ENCODE measurements around the gene UNC79. TPM values are rescaled to one million over a fixed set of nuclear protein-coding genes. Genes with fewer than 3 reads are reported as not detected.
"Not testable (repeated sequence)": the region's sequence is repeated elsewhere in the genome, so short reads cannot be mapped to it uniquely, and the experiment has no call there.

UNC79 gene
- total and polyA plus RNA-seq, 7 experiments from 2014 or later, result 0.05 to 0.15 (median 0.08) TPM; not detected in 3

DNA sequence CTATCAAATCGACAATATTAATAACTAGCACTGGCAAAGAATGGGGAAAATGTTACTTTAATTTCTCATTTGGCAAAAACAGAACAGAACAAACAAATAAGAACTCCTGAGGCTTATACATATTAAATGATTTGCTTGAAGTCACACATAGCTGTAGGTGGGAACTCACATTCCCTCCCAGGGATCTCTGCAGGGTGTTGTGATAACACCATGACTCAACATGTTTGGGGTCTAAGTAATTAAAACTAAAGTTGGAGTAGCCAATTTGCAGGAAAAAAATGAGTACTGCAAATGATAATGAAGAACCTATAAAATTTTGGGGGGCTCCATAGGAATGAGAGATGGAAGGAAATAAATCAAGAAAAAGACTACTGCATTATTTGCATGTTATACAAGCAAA lies 27.5 kb downstream of the UNC79 start:
- intact Hi-C loops (cut with micrococcal nuclease), result no loop called here
- no peaks in the 10 kb centered on the region for H3K4me1 ChIP-seq (ENCODE audit: control insufficient read depth in 2 of 2, insufficient read depth in 2 of 2, low read length in 2 of 2)
- H3K36me3 ChIP-seq (ENCODE audit: control insufficient read depth in 2 of 3, insufficient read depth in 3 of 3, low read length in 3 of 3), result no peaks in the 10 kb centered on the region
- H3K9me3 ChIP-seq (ENCODE audit: control insufficient read depth in 2 of 3, low read length in 3 of 3), result no peaks in the 10 kb centered on the region
- Mint-ChIP-seq H3K4me1 (no peaks in the 10 kb centered on the region), H3K27me3 (peaks cover 7 to 48% (median 40%) of the 10 kb centered on the region in 5 donors), H3K36me3 (no peaks in the 10 kb centered on the region), H3K9me3 (peaks cover 0 to 13% (median 2%) of the 10 kb centered on the region in 11 donors), H3K4me3 (no peak overlapping the region), H3K27ac (no peak overlapping the region)
- DNase-seq (no peak), ATAC-seq (no peak)
- no peaks in the 10 kb centered on the region for H3K27me3 ChIP-seq (ENCODE audit: control insufficient read depth in 2 of 2, insufficient read depth in 2 of 2, low read length in 2 of 2)
- ChIA-PET CTCF (no interaction called here), POLR2A (no interaction called here)
- no peak overlapping the region for H3K4me3 ChIP-seq (ENCODE audit: low read length)
- H3K27ac ChIP-seq (ENCODE audit: low read depth, low read length), result no peak overlapping the region

DNA sequence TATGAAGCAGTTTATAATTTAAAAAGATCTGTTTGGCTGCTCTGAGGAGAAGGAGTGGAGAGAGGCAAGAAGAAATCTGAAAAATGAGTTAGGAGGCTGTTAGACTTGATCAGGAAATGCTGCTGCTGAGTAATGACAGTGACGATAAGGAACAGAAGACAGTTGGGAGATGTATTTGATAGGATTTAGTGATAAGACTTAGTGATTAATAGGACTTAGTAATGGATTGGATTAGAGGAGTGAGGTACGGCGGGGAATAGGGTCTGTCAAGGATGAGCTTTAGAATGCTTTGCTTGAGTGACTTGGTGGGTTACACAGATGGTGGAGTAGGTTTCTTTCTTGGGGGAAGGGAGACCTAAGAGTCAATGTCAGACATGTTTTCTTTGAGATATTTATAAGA lies 31.7 kb downstream of the UNC79 start:
- H3K27ac ChIP-seq (ENCODE audit: low read depth, low read length), result no peak overlapping the region
- POLR2A ChIA-PET, result no interaction called here
- H3K4me1 ChIP-seq (ENCODE audit: control insufficient read depth in 2 of 2, insufficient read depth in 2 of 2, low read length in 2 of 2), result no peaks in the 10 kb centered on the region
- no peak overlapping the region for H3K4me3 Mint-ChIP-seq
- ATAC-seq (no peak), DNase-seq (no peak)
- CTCF ChIA-PET, result no interaction called here
- H3K9me3 ChIP-seq (ENCODE audit: control insufficient read depth in 2 of 3, low read length in 3 of 3), result no peaks in the 10 kb centered on the region
- H3K4me3 ChIP-seq (ENCODE audit: low read length), result no peak overlapping the region
- peaks cover 0 to 1% (median 0%) of the 10 kb centered on the region in 11 donors for H3K9me3 Mint-ChIP-seq
- no peaks in the 10 kb centered on the region for H3K36me3 ChIP-seq (ENCODE audit: control insufficient read depth in 2 of 3, insufficient read depth in 3 of 3, low read length in 3 of 3)
- H3K36me3 Mint-ChIP-seq, result no peaks in the 10 kb centered on the region
- H3K27me3 Mint-ChIP-seq, result peaks cover 0 to 27% (median 21%) of the 10 kb centered on the region in 5 donors
- intact Hi-C loops (cut with micrococcal nuclease), result no loop called here
- H3K27me3 ChIP-seq (ENCODE audit: control insufficient read depth in 2 of 2, insufficient read depth in 2 of 2, low read length in 2 of 2), result no peaks in the 10 kb centered on the region
- H3K27ac Mint-ChIP-seq, result no peak overlapping the region
- no peaks in the 10 kb centered on the region for H3K4me1 Mint-ChIP-seq

DNA sequence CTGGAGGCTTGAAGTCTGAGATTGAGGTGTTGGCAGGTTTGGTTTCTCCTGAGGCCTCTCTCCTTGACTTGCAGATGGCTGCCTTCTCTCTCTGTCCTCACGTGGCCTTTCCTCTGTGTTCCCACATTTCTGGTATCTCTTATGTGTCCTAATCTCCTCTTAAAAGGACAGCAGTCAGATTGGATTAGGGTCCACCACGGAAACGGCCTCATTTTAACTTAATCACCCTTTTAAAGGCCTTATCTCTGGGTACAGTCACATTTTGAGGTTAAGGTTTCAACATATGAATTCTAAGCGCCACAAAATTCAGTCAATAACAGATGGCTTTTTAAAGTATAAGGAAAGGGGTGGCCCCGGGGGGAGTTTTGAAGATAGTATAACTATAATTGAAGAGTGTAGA lies 33.5 kb downstream of the UNC79 start:
- POLR2A ChIA-PET, result no interaction called here
- ATAC-seq, result no peak
- Mint-ChIP-seq H3K9me3 (no peaks in the 10 kb centered on the region), H3K4me1 (no peaks in the 10 kb centered on the region), H3K27ac (no peak overlapping the region), H3K36me3 (no peaks in the 10 kb centered on the region), H3K4me3 (no peak overlapping the region), H3K27me3 (peaks cover 0 to 21% (median 20%) of the 10 kb centered on the region in 5 donors)
- H3K4me3 ChIP-seq (ENCODE audit: low read length), result no peak overlapping the region
- no peaks in the 10 kb centered on the region for H3K36me3 ChIP-seq (ENCODE audit: control insufficient read depth in 2 of 3, insufficient read depth in 3 of 3, low read length in 3 of 3)
- no peaks in the 10 kb centered on the region for H3K27me3 ChIP-seq (ENCODE audit: control insufficient read depth in 2 of 2, insufficient read depth in 2 of 2, low read length in 2 of 2)
- no peak for DNase-seq
- no peaks in the 10 kb centered on the region for H3K4me1 ChIP-seq (ENCODE audit: control insufficient read depth in 2 of 2, insufficient read depth in 2 of 2, low read length in 2 of 2)
- no peaks in the 10 kb centered on the region for H3K9me3 ChIP-seq (ENCODE audit: control insufficient read depth in 2 of 3, low read length in 3 of 3)
- no peak overlapping the region for H3K27ac ChIP-seq (ENCODE audit: low read depth, low read length)
- intact Hi-C loops (cut with micrococcal nuclease), result no loop called here
- CTCF ChIA-PET, result no interaction called here

- H3K9me3 Mint-ChIP-seq, result no peaks in the 10 kb centered on the region
- ATAC-seq (no peak), DNase-seq (no peak)
- intact Hi-C loops (cut with micrococcal nuclease), result no loop called here
- H3K9me3 ChIP-seq (ENCODE audit: control insufficient read depth in 2 of 3, low read length in 3 of 3), result no peaks in the 10 kb centered on the region
- H3K4me3 ChIP-seq (ENCODE audit: low read length), result no peak overlapping the region
- H3K4me1 ChIP-seq (ENCODE audit: control insufficient read depth in 2 of 2, insufficient read depth in 2 of 2, low read length in 2 of 2), result no peaks in the 10 kb centered on the region
- H3K27ac ChIP-seq (ENCODE audit: low read depth, low read length), result no peak overlapping the region
- no peak overlapping the region for H3K4me3 Mint-ChIP-seq
- H3K36me3 ChIP-seq (ENCODE audit: control insufficient read depth in 2 of 3, insufficient read depth in 3 of 3, low read length in 3 of 3), result no peaks in the 10 kb centered on the region
- H3K27me3 ChIP-seq (ENCODE audit: control insufficient read depth in 2 of 2, insufficient read depth in 2 of 2, low read length in 2 of 2), result no peaks in the 10 kb centered on the region
- H3K27ac Mint-ChIP-seq, result no peak overlapping the region
- H3K27me3 Mint-ChIP-seq, result peaks cover 15 to 58% (median 42%) of the 10 kb centered on the region in 5 donors
- H3K4me1 Mint-ChIP-seq, result no peaks in the 10 kb centered on the region
- ChIA-PET CTCF (no interaction called here), POLR2A (no interaction called here)
- H3K36me3 Mint-ChIP-seq, result no peaks in the 10 kb centered on the region
Measured at GRCh38 chr14:93475471-93475870, 44.7 kb downstream of the UNC79 start.

- no peaks in the 10 kb centered on the region for H3K4me1 ChIP-seq (ENCODE audit: control insufficient read depth in 2 of 2, insufficient read depth in 2 of 2, low read length in 2 of 2)
- POLR2A ChIA-PET, result no interaction called here
- H3K9me3 ChIP-seq (ENCODE audit: control insufficient read depth in 2 of 3, low read length in 3 of 3), result no peaks in the 10 kb centered on the region
- Mint-ChIP-seq H3K4me3 (no peak overlapping the region), H3K27ac (no peak overlapping the region), H3K9me3 (no peaks in the 10 kb centered on the region), H3K27me3 (peaks cover 11 to 55% (median 35%) of the 10 kb centered on the region in 5 donors), H3K36me3 (no peaks in the 10 kb centered on the region), H3K4me1 (no peaks in the 10 kb centered on the region)
- no peaks in the 10 kb centered on the region for H3K27me3 ChIP-seq (ENCODE audit: control insufficient read depth in 2 of 2, insufficient read depth in 2 of 2, low read length in 2 of 2)
- H3K27ac ChIP-seq (ENCODE audit: low read depth, low read length), result no peak overlapping the region
- intact Hi-C loops (cut with micrococcal nuclease), result no loop called here
- no peak overlapping the region for H3K4me3 ChIP-seq (ENCODE audit: low read length)
- ATAC-seq, result no peak
- no peak for DNase-seq
- CTCF ChIA-PET, result no interaction called here
- no peaks in the 10 kb centered on the region for H3K36me3 ChIP-seq (ENCODE audit: control insufficient read depth in 2 of 3, insufficient read depth in 3 of 3, low read length in 3 of 3)
Measured at GRCh38 chr14:93476305-93476704, 45.6 kb downstream of the UNC79 start.

GRCh38 chr14:93479074-93479473 lies 48.3 kb downstream of the UNC79 start:
- H3K36me3 Mint-ChIP-seq; H3K9me3 ChIP-seq (ENCODE audit: control insufficient read depth in 2 of 3, low read length in 3 of 3); DNase-seq; H3K4me3 ChIP-seq (ENCODE audit: low read length); H3K4me1 ChIP-seq (ENCODE audit: control insufficient read depth in 2 of 2, insufficient read depth in 2 of 2, low read length in 2 of 2); H3K27ac ChIP-seq (ENCODE audit: low read depth, low read length); H3K9me3 Mint-ChIP-seq; intact Hi-C loops (cut with micrococcal nuclease); ATAC-seq; POLR2A ChIA-PET; H3K36me3 ChIP-seq (ENCODE audit: control insufficient read depth in 2 of 3, insufficient read depth in 3 of 3, low read length in 3 of 3); H3K4me3 Mint-ChIP-seq; H3K4me1 Mint-ChIP-seq; H3K27ac Mint-ChIP-seq; H3K27me3 ChIP-seq (ENCODE audit: control insufficient read depth in 2 of 2, insufficient read depth in 2 of 2, low read length in 2 of 2); CTCF ChIA-PET: not testable (repeated sequence)
- H3K27me3 Mint-ChIP-seq, result peaks cover 2 to 55% (median 26%) of the 10 kb centered on the region in 5 donors

GRCh38 chr14:93480867-93481266 lies 50.1 kb downstream of the UNC79 start:
- ChIA-PET POLR2A (no interaction called here), CTCF (no interaction called here)
- H3K27me3 ChIP-seq (ENCODE audit: control insufficient read depth in 2 of 2, insufficient read depth in 2 of 2, low read length in 2 of 2), result peaks cover 0 to 3% of the 10 kb centered on the region in 2 donors
- DNase-seq (no peak), ATAC-seq (no peak)
- H3K9me3 ChIP-seq (ENCODE audit: control insufficient read depth in 2 of 3, low read length in 3 of 3), result no peaks in the 10 kb centered on the region
- H3K36me3 ChIP-seq (ENCODE audit: control insufficient read depth in 2 of 3, insufficient read depth in 3 of 3, low read length in 3 of 3), result no peaks in the 10 kb centered on the region
- intact Hi-C loops (cut with micrococcal nuclease), result no loop called here
- Mint-ChIP-seq H3K4me1 (no peaks in the 10 kb centered on the region), H3K9me3 (peaks cover 0 to 4% (median 0%) of the 10 kb centered on the region in 11 donors), H3K36me3 (no peaks in the 10 kb centered on the region), H3K4me3 (no peak overlapping the region), H3K27me3 (peaks cover 2 to 50% (median 15%) of the 10 kb centered on the region in 5 donors), H3K27ac (no peak overlapping the region)
- no peak overlapping the region for H3K4me3 ChIP-seq (ENCODE audit: low read length)
- no peaks in the 10 kb centered on the region for H3K4me1 ChIP-seq (ENCODE audit: control insufficient read depth in 2 of 2, insufficient read depth in 2 of 2, low read length in 2 of 2)
- no peak overlapping the region for H3K27ac ChIP-seq (ENCODE audit: low read depth, low read length)
